SK-N-SH (cell line): ENCODE data around the gene COL3A1. TPM values are rescaled to one million over a fixed set of nuclear protein-coding genes. Genes with fewer than 3 reads are reported as not detected.

ENCODE experiments used
- CTCF ChIA-PET: fragments of 300-600, 350-600 bp; formaldehyde crosslinking; extraction: SDS; loops from one replicate; lab custom pipeline; 2021; lab: Yijun Ruan, JAX
- POLR2A ChIA-PET: fragments of 350-600 bp; sonication (Branson Sonifier 250); formaldehyde crosslinking; extraction: SDS; loops from one replicate; lab custom pipeline; 2020; ENCODE audit warnings: antibody characterized with exemption, inconsistent platforms; lab: Yijun Ruan, JAX
- DNase-seq: peaks from one replicate; pipeline ENCODE4 v3.0.0; 2012
- H2AFZ ChIP-seq: fragments of 200-600 bp; sonication (generic); 2 replicates; pipeline ENCODE4 v1.8.1; 2016; ENCODE audit warnings: antibody characterized with exemption, mild to moderate bottlenecking, low read depth
- H3F3A ChIP-seq: fragments of 200-600 bp; sonication (generic); replicated peaks from 2 replicates; pipeline ENCODE3; 2016; ENCODE audit warnings: antibody characterized with exemption, mild to moderate bottlenecking; ENCODE audit not compliant: insufficient read depth
- H3K27ac ChIP-seq, 2 experiments: fragments of 200-500 bp in 1 of 2; fragments of 200-600 bp in 1 of 2; sonication (Bioruptor generic) in 1 of 2; sonication (generic), shearing (Covaris generic) in 1 of 2; 2 replicates each; pipeline versions ENCODE4 v1.5.1 to v1.6.1; 2014 to 2016; ENCODE audit warnings: low read depth in 2 of 2, inconsistent platforms in 1 of 2, low read length in 1 of 2, mild to moderate bottlenecking in 1 of 2, mixed read lengths in 1 of 2
- H3K27me3 ChIP-seq: fragments of 200-600 bp; sonication (generic), shearing (Covaris generic); 2 replicates; pipeline ENCODE4 v1.6.1; 2016; ENCODE audit warnings: mixed run types; ENCODE audit not compliant: insufficient read depth
- H3K36me3 ChIP-seq, 2 experiments: fragments of 200-500 bp in 1 of 2; fragments of 200-600 bp in 1 of 2; sonication (Bioruptor generic) in 1 of 2; sonication (generic) in 1 of 2; replicated peaks in 1 of 2; 2 replicates each; pipeline versions ENCODE3 to v1.5.1; 2014 to 2016; ENCODE audit warnings: low read length in 1 of 2, mild to moderate bottlenecking in 1 of 2; ENCODE audit not compliant: insufficient read depth in 2 of 2, control insufficient read depth in 1 of 2
- H3K4me1 ChIP-seq, 2 experiments: fragments of 200-500 bp in 1 of 2; fragments of 200-600 bp in 1 of 2; sonication (Bioruptor generic) in 1 of 2; sonication (generic), shearing (Covaris generic) in 1 of 2; 2 replicates each; pipeline versions ENCODE4 v1.5.1 to v1.6.1; 2014 to 2016; ENCODE audit warnings: low read depth in 1 of 2, low read length in 1 of 2, mixed run types in 1 of 2; ENCODE audit not compliant: insufficient read depth in 2 of 2, control insufficient read depth in 1 of 2
- H3K4me2 ChIP-seq: fragments of 200-600 bp; sonication (generic), shearing (Covaris generic); 2 replicates; pipeline ENCODE4 v1.6.1; 2017; ENCODE audit warnings: mixed run types
- H3K4me3 ChIP-seq, 2 experiments: fragments of 200-500 bp in 1 of 2; fragments of 200-600 bp in 1 of 2; sonication (Bioruptor generic) in 1 of 2; sonication (generic), shearing (Covaris generic) in 1 of 2; 2 replicates each; pipeline versions ENCODE4 v1.5.1 to v1.8.1; 2014 to 2016; ENCODE audit warnings: low read depth in 2 of 2, inconsistent platforms in 1 of 2, low read length in 1 of 2, mild to moderate bottlenecking in 1 of 2, mixed read lengths in 1 of 2, moderate library complexity in 1 of 2
- H3K79me2 ChIP-seq: fragments of 200-600 bp; sonication (generic); 2 replicates; pipeline ENCODE4 v1.8.1; 2017; ENCODE audit warnings: mild to moderate bottlenecking; ENCODE audit not compliant: insufficient read depth
- H3K9ac ChIP-seq: fragments of 200-600 bp; sonication (generic); 2 replicates; pipeline ENCODE4 v1.6.1; 2017; ENCODE audit warnings: mixed run types
- H3K9me2 ChIP-seq: fragments of 200-600 bp; sonication (generic); 2 replicates; pipeline ENCODE4 v1.6.1; 2017; ENCODE audit warnings: mixed run types
- H3K9me3 ChIP-seq: fragments of 200-600 bp; sonication (generic); 2 replicates; pipeline ENCODE4 v1.6.1; 2017; ENCODE audit warnings: mixed run types, mild to moderate bottlenecking, moderate library complexity
- H4K20me1 ChIP-seq: fragments of 200-600 bp; sonication (generic); 2 replicates; pipeline ENCODE4 v1.6.1; 2017; ENCODE audit warnings: mild to moderate bottlenecking, mixed run types; ENCODE audit not compliant: insufficient read depth
- CHD2 ChIP-seq: fragments of 150-350 bp; IDR thresholded peaks from 2 replicates; pipeline ENCODE4 v1.6.1; 2018; ENCODE audit warnings: low read length; ENCODE audit not compliant: partially characterized antibody
- ELF1 ChIP-seq: IDR thresholded peaks from 2 replicates; pipeline ENCODE4 v1.4.0; 2012
- EP300 ChIP-seq, 2 experiments: IDR thresholded peaks; 2 replicates each; pipeline versions ENCODE4 v1.4.0 to v1.6.1; 2012; ENCODE audit warnings: borderline replicate concordance in 1 of 2, low read depth in 1 of 2, low read length in 1 of 2
- EZH2phosphoT487 ChIP-seq: fragments of 200-600 bp; sonication (generic); IDR thresholded peaks from 2 replicates; pipeline ENCODE4 v1.6.1; 2017; ENCODE audit warnings: low read depth, mixed run types, mild to moderate bottlenecking, antibody characterized with exemption, moderate library complexity, borderline replicate concordance
- FOSL2 ChIP-seq: IDR thresholded peaks from 2 replicates; pipeline ENCODE4 v1.4.0; 2012; ENCODE audit warnings: low read depth, mild to moderate bottlenecking, moderate library complexity, borderline replicate concordance
- FOXM1 ChIP-seq: IDR thresholded peaks from 2 replicates; pipeline ENCODE4 v1.4.0; 2012; ENCODE audit warnings: low read depth, mild to moderate bottlenecking
- GABPA ChIP-seq: IDR thresholded peaks from 2 replicates; pipeline ENCODE4 v1.4.0; 2012; ENCODE audit warnings: low read depth, mild to moderate bottlenecking
- GATA2 ChIP-seq: sonication (generic); formaldehyde crosslinking; IDR thresholded peaks from 2 replicates; pipeline ENCODE4 v1.5.0; 2020; ENCODE audit warnings: mild to moderate bottlenecking, missing genetic modification reagents
- JUND ChIP-seq: IDR thresholded peaks from 2 replicates; pipeline ENCODE4 v1.4.0; 2012
- MXI1 ChIP-seq: IDR thresholded peaks from 2 replicates; pipeline ENCODE4 v1.6.1; 2012; ENCODE audit warnings: mild to moderate bottlenecking, low read depth, low read length, improper control_type of control experiment
- NRF1 ChIP-seq: IDR thresholded peaks from 2 replicates; pipeline ENCODE4 v1.6.1; 2012; ENCODE audit warnings: low read depth, mild to moderate bottlenecking, low read length
- POLR2AphosphoS5 ChIP-seq: IDR thresholded peaks from 2 replicates; pipeline ENCODE4 v1.6.1; 2012; ENCODE audit warnings: low read depth, low read length
- RAD21 ChIP-seq: IDR thresholded peaks from 2 replicates; pipeline ENCODE4 v1.6.1; 2012; ENCODE audit warnings: mild to moderate bottlenecking, low read length
- RCOR1 ChIP-seq: fragments of 150-350 bp; IDR thresholded peaks from 2 replicates; pipeline ENCODE4 v1.6.1; 2017; ENCODE audit warnings: antibody characterized with exemption, low read length
- RFX5 ChIP-seq: IDR thresholded peaks from 2 replicates; pipeline ENCODE4 v1.6.1; 2012; ENCODE audit warnings: mild to moderate bottlenecking, improper control_type of control experiment, low read length
- RXRA ChIP-seq: IDR thresholded peaks from 2 replicates; pipeline ENCODE4 v1.4.0; 2012; ENCODE audit warnings: low read depth, mild to moderate bottlenecking, borderline replicate concordance
- TAF1 ChIP-seq: IDR thresholded peaks from 2 replicates; pipeline ENCODE4 v1.6.1; 2012; ENCODE audit warnings: low read depth, mild to moderate bottlenecking, low read length, moderate library complexity, borderline replicate concordance
- TCF12 ChIP-seq: IDR thresholded peaks from 2 replicates; pipeline ENCODE4 v1.4.0; 2012
- TEAD4 ChIP-seq: IDR thresholded peaks from 2 replicates; pipeline ENCODE4 v1.4.0; 2012; ENCODE audit warnings: mild to moderate bottlenecking, borderline replicate concordance; ENCODE audit not compliant: insufficient read depth
- USF2 ChIP-seq: fragments of 150-350 bp; IDR thresholded peaks from 2 replicates; pipeline ENCODE4 v1.6.1; 2017; ENCODE audit warnings: antibody characterized with exemption, low read length, low read depth, borderline replicate concordance
- YY1 ChIP-seq: IDR thresholded peaks from 2 replicates; pipeline ENCODE4 v1.4.0; 2012; ENCODE audit warnings: low read depth, mild to moderate bottlenecking
- WGBS: methylation state at CpG from one replicate; pipeline ENCODE4 v1.1.6; 2017; ENCODE audit warnings: low lambda C conversion rate; 5-methylcytosine and 5-hydroxymethylcytosine counted together
- polyA plus RNA-seq, 3 experiments: library from polyadenylated mRNA; depleted of rRNA; stranded (reverse); fragments of >200 nt; gene quantifications; 2 replicates each; pipeline ENCODE4 v1.2.3, GENCODE V29; 2012
- TF ChIP-seq, protein P1 (sequence below): fragments of 200-600 bp; sonication (generic); IDR thresholded peaks from 2 replicates; pipeline ENCODE4 v1.6.1; 2017; ENCODE audit warnings: antibody characterized with exemption, mild to moderate bottlenecking, moderate library complexity
- TF ChIP-seq, protein P2 (sequence below): IDR thresholded peaks from 2 replicates; pipeline ENCODE4 v1.4.0; 2012; ENCODE audit warnings: low read depth, borderline replicate concordance
- TF ChIP-seq, protein P3 (sequence below): IDR thresholded peaks from 2 replicates; pipeline ENCODE4 v1.4.0; 2012; ENCODE audit warnings: low read depth, borderline replicate concordance
- TF ChIP-seq, protein P4 (sequence below): fragments of 150-350 bp; IDR thresholded peaks from 2 replicates; pipeline ENCODE4 v1.6.1; 2016; ENCODE audit warnings: mild to moderate bottlenecking, low read depth, low read length

Gene COL3A1
- polyA plus RNA-seq, 1 of the 3 experiments (the other 2 are of a cell fraction) = 987 TPM

DNA sequence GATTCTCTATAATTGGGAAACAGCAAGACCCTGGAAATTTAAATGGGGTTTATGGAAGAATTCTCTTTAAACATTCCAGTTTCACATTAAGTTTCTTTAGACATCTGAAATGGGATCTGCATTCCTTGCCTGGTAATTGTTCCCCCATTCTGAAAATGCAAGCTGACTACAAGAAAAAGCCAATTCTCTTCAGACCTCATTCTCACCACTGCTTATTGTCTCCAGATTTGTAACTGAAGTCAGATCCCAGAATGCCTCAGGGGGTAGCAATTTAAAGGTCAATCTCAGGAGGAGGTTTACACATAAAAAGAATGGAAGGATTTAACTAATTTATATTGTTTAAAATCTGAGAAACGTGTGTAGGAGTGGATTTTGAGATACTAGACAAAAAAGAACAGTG is 41.2 kb downstream of the COL3A1 start:
- 73% methylated on average over 1 of the region's 1 CpG for WGBS
- POLR2A ChIA-PET = no interaction called here
- no peak overlapping the region for H3K4me2 ChIP-seq

More for the DNA sequence above, 41.2 kb downstream of the COL3A1 start:
- Histone ChIP-seq H3K9ac (peak overlapping the region; percentile 10; the same call in 1 of the 2 replicates), H4K20me1 (no peaks in the 10 kb centered on the region), H3K4me3 (no peak overlapping the region), H2AFZ (no peak overlapping the region), H3K27me3 (no peaks in the 10 kb centered on the region), H3K27ac (peak overlapping the region; percentile 84 to 85), H3K4me1 (peaks cover 0 to 28% of the 10 kb centered on the region in 2 experiments; a peak in 3 of 4 replicates), H3K9me3 (no peaks in the 10 kb centered on the region), H3K79me2 (no peaks in the 10 kb centered on the region), H3F3A (peaks cover 71% of the 10 kb centered on the region), H3K36me3 (peaks cover 23 to 28% of the 10 kb centered on the region in 2 experiments), H3K9me2 (no peaks in the 10 kb centered on the region)
- no peak for DNase-seq
- CTCF ChIA-PET = no interaction called here
- TF ChIP-seq RAD21 (no peak), RCOR1 (no peak), USF2 (no peak), ELF1 (no peak), RXRA (no peak), JUND (0 out of 2 replicates have a peak, but pooled peaks have one; percentile 19), FOXM1 (no peak), TEAD4 (no peak), CHD2 (no peak), GATA2 (CRISPR knock-in tag) (no peak), FOSL2 (no peak), POLR2AphosphoS5 (no peak; the same call in 1 of the 2 replicates), EZH2phosphoT487 (no peak), YY1 (no peak), GABPA (no peak), RFX5 (no peak), TAF1 (no peak), EP300 (IDR thresholded peaks at IDR 0.05; ENCODE audit: borderline replicate concordance in 1 of 2, low read depth in 1 of 2, low read length in 1 of 2) (0 out of 4 replicates have a peak, but pooled peaks of 1 of the 2 experiments have one; percentile 7), NRF1 (no peak), TCF12 (0 out of 2 replicates have a peak, but pooled peaks have one; percentile 13), MXI1 (no peak)
- TF ChIP-seq, protein P1, sequence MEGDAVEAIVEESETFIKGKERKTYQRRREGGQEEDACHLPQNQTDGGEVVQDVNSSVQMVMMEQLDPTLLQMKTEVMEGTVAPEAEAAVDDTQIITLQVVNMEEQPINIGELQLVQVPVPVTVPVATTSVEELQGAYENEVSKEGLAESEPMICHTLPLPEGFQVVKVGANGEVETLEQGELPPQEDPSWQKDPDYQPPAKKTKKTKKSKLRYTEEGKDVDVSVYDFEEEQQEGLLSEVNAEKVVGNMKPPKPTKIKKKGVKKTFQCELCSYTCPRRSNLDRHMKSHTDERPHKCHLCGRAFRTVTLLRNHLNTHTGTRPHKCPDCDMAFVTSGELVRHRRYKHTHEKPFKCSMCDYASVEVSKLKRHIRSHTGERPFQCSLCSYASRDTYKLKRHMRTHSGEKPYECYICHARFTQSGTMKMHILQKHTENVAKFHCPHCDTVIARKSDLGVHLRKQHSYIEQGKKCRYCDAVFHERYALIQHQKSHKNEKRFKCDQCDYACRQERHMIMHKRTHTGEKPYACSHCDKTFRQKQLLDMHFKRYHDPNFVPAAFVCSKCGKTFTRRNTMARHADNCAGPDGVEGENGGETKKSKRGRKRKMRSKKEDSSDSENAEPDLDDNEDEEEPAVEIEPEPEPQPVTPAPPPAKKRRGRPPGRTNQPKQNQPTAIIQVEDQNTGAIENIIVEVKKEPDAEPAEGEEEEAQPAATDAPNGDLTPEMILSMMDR = no peak
- TF ChIP-seq, protein P2, sequence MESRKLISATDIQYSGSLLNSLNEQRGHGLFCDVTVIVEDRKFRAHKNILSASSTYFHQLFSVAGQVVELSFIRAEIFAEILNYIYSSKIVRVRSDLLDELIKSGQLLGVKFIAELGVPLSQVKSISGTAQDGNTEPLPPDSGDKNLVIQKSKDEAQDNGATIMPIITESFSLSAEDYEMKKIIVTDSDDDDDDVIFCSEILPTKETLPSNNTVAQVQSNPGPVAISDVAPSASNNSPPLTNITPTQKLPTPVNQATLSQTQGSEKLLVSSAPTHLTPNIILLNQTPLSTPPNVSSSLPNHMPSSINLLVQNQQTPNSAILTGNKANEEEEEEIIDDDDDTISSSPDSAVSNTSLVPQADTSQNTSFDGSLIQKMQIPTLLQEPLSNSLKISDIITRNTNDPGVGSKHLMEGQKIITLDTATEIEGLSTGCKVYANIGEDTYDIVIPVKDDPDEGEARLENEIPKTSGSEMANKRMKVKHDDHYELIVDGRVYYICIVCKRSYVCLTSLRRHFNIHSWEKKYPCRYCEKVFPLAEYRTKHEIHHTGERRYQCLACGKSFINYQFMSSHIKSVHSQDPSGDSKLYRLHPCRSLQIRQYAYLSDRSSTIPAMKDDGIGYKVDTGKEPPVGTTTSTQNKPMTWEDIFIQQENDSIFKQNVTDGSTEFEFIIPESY = no peak
- TF ChIP-seq, protein P3, sequence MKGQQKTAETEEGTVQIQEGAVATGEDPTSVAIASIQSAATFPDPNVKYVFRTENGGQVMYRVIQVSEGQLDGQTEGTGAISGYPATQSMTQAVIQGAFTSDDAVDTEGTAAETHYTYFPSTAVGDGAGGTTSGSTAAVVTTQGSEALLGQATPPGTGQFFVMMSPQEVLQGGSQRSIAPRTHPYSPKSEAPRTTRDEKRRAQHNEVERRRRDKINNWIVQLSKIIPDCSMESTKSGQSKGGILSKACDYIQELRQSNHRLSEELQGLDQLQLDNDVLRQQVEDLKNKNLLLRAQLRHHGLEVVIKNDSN = no peak
- TF ChIP-seq, protein P4, sequence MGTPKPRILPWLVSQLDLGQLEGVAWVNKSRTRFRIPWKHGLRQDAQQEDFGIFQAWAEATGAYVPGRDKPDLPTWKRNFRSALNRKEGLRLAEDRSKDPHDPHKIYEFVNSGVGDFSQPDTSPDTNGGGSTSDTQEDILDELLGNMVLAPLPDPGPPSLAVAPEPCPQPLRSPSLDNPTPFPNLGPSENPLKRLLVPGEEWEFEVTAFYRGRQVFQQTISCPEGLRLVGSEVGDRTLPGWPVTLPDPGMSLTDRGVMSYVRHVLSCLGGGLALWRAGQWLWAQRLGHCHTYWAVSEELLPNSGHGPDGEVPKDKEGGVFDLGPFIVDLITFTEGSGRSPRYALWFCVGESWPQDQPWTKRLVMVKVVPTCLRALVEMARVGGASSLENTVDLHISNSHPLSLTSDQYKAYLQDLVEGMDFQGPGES = no peak
